Esophagus muscularis mucosa (tissue), 4 donors: Measurements from ENCODE around the gene C1orf146. TPM values are rescaled to one million over a fixed set of nuclear protein-coding genes. Genes with fewer than 3 reads are reported as not detected.

Source experiments
- DNase-seq: peaks from one replicate; pipeline ENCODE4 v3.0.0-alpha.2; 2017; ENCODE audit errors: extremely low spot score
- H3K27ac ChIP-seq, 4 donors: fragments of 200-600 bp; sonication (generic); replicated peaks in 1 of 4; 1 replicate in 3 of 4; 2 replicates in 1 of 4; pipeline ENCODE4 v1.5.1; 2016 to 2019; ENCODE audit warnings: mild to moderate bottlenecking in 1 of 4
- H3K27me3 ChIP-seq, 4 donors: fragments of 200-600 bp; sonication (generic); one replicate each; pipeline versions ENCODE4 v1.5.1 to v1.6.0; 2016 to 2019
- H3K36me3 ChIP-seq, 4 donors: fragments of 200-600 bp; sonication (generic); one replicate each; pipeline ENCODE4 v1.5.1; 2016 to 2019
- H3K4me1 ChIP-seq, 4 donors: fragments of 200-600 bp; sonication (generic); one replicate each; pipeline ENCODE4 v1.5.1; 2016 to 2019
- H3K4me3 ChIP-seq, 4 donors: fragments of 200-600 bp; sonication (generic); 1 replicate in 2 of 4; 2 replicates in 2 of 4; pipeline ENCODE4 v1.5.1; 2016 to 2019; ENCODE audit warnings: mild to moderate bottlenecking in 4 of 4, moderate library complexity in 1 of 4
- H3K9me3 ChIP-seq, 4 donors: fragments of 200-600 bp; sonication (generic); 1 replicate in 3 of 4; 2 replicates in 1 of 4; pipeline ENCODE4 v1.5.1; 2016 to 2019
- CTCF ChIP-seq, 3 experiments: fragments of 200-600 bp in 2 of 3; fragments of 450-650 bp in 1 of 3; sonication (generic) in 2 of 3; IDR thresholded peaks; one replicate each; pipeline ENCODE4 v1.5.1; 2017 to 2019; ENCODE audit warnings: antibody characterized with exemption in 3 of 3, mild to moderate bottlenecking in 2 of 3, moderate library complexity in 1 of 3
- EP300 ChIP-seq: sonication (generic); formaldehyde crosslinking; IDR thresholded peaks from one replicate; pipeline ENCODE4 v1.6.1; 2017; ENCODE audit warnings: antibody characterized with exemption
- POLR2A ChIP-seq: fragments of 450-650 bp; IDR thresholded peaks from one replicate; pipeline ENCODE4 v1.6.1; 2017; ENCODE audit warnings: antibody characterized with exemption, moderate library complexity, mild to moderate bottlenecking, low read depth
- POLR2AphosphoS5 ChIP-seq, 2 donors: sonication (generic); formaldehyde crosslinking; IDR thresholded peaks; one replicate each; pipeline ENCODE4 v1.6.1; 2017; ENCODE audit warnings: antibody characterized with exemption in 2 of 2
- WGBS: methylation state at CpG from one replicate; pipeline ENCODE4 v1.1.5; 2018; 5-methylcytosine and 5-hydroxymethylcytosine counted together
- intact Hi-C: fragments of 100-400 bp; cut with DNase I; formaldehyde crosslinking; loops from one replicate; pipeline ENCODE4 v1.15.1; 2023
- total RNA-seq, 4 donors: library from RNA; depleted of rRNA; stranded (reverse); fragments of >200 nt; gene quantifications; one replicate each; pipeline versions ENCODE4 v1.1.0 to v1.2.1, GENCODE V29; 2016

The C1orf146 gene
- total RNA-seq, 4 donors from 2014 or later, result not detected

DNA sequence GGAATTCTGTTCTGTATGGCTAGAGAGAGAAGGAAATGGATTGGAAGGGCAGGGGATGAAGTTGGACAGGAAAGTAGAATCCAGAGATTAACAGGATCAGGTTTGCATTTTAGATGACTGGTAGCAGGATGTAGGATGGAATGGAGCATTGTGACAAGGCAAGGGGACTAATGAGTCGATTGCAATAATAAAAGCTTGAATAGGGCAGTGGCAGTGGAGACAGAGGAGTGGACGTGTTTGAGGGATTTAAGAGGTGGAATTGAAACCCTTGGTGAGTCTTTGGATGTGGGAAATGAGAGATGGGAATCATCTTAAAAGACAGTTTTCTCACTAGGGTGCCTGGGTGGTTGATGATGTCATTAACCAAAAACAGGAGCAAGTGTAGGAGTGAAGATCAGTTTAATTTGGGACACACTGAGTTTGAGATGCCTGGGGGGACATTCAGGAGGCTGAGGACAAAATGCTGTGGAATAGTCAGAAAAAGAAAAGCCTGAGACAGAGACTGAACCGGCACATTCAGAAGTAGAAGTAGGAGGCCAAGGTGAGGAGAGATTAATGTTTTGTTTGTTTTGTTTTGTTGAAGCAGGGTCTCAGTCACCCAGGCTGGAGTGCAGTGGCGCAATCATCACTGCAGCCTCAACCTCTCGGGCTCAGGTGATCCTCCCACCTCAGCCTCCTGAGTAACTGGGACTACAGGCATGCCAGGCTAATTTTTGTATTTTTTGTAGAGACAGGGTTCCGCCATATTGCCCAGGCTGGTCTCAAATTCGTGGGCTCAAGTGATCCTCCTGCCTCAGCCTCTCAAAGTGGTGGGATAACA is 29.1 kb upstream of the C1orf146 start:
- intact Hi-C loops, result no loop called here
- no peaks in the 10 kb centered on the region for H3K4me1 ChIP-seq
- H3K4me3 ChIP-seq, result no peak overlapping the region
- WGBS, result 82% methylated on average over 7 of the region's 7 CpGs
- H3K27me3 ChIP-seq, result no peaks in the 10 kb centered on the region
- TF ChIP-seq CTCF (IDR thresholded peaks at IDR 0.05) (no peak), POLR2AphosphoS5 (IDR thresholded peaks at IDR 0.05) (no peak), POLR2A (no peak), EP300 (no peak)
- no peak for DNase-seq
- no peaks in the 10 kb centered on the region for H3K9me3 ChIP-seq
- H3K27ac ChIP-seq, result no peak overlapping the region
- H3K36me3 ChIP-seq, result peaks cover 0 to 5% (median 0%) of the 10 kb centered on the region in 4 donors

DNA sequence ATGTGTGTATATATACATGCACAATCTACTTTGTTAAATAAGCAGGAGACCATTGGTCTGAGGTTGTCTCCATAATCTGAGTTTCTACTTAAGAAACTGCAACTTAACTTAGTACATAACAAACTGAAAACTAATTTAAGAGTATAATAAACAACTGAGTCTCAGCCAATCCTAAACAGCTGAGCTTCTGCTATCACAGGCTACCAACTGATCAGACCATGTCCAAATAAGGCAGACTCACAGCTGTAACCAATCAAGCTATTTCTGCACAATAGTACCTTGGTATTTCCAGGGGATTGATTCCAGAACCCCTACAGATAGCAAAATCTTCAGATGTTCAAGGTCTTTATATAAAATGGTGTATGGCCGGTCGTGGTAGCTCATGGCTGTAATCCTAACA is 26.0 kb upstream of the C1orf146 start:
- Histone ChIP-seq H3K36me3 (no peaks in the 10 kb centered on the region), H3K9me3 (no peaks in the 10 kb centered on the region), H3K27ac (no peak overlapping the region), H3K4me3 (no peak overlapping the region), H3K27me3 (no peaks in the 10 kb centered on the region), H3K4me1 (no peaks in the 10 kb centered on the region)
- TF ChIP-seq CTCF (IDR thresholded peaks at IDR 0.05) (no peak), EP300 (no peak), POLR2AphosphoS5 (IDR thresholded peaks at IDR 0.05) (no peak), POLR2A (no peak)
- 80% methylated on average over 2 of the region's 2 CpGs for WGBS
- intact Hi-C loops, result no loop called here
- DNase-seq, result no peak

GRCh38 chr1:92192246-92192645 is 25.5 kb upstream of the C1orf146 start:
- Histone ChIP-seq H3K4me1 (no peaks in the 10 kb centered on the region), H3K4me3 (no peak overlapping the region), H3K27me3 (no peaks in the 10 kb centered on the region), H3K36me3 (no peaks in the 10 kb centered on the region), H3K27ac (no peak overlapping the region), H3K9me3 (no peaks in the 10 kb centered on the region)
- WGBS, result 90% methylated on average over 9 of the region's 9 CpGs
- TF ChIP-seq POLR2A (no peak), EP300 (no peak), CTCF (IDR thresholded peaks at IDR 0.05) (no peak), POLR2AphosphoS5 (IDR thresholded peaks at IDR 0.05) (no peak)
- intact Hi-C loops, result no loop called here
- no peak for DNase-seq

GRCh38 chr1:92194511-92194910 is 23.2 kb upstream of the C1orf146 start:
- Histone ChIP-seq H3K27ac (no peak overlapping the region), H3K4me1 (no peaks in the 10 kb centered on the region), H3K36me3 (no peaks in the 10 kb centered on the region), H3K9me3 (no peaks in the 10 kb centered on the region), H3K4me3 (no peak overlapping the region), H3K27me3 (no peaks in the 10 kb centered on the region)
- intact Hi-C loops, result no loop called here
- TF ChIP-seq POLR2AphosphoS5 (IDR thresholded peaks at IDR 0.05) (no peak), CTCF (IDR thresholded peaks at IDR 0.05) (no peak), EP300 (no peak)
- WGBS, result 84% methylated on average over 1 of the region's 1 CpG
- no peak for DNase-seq

DNA sequence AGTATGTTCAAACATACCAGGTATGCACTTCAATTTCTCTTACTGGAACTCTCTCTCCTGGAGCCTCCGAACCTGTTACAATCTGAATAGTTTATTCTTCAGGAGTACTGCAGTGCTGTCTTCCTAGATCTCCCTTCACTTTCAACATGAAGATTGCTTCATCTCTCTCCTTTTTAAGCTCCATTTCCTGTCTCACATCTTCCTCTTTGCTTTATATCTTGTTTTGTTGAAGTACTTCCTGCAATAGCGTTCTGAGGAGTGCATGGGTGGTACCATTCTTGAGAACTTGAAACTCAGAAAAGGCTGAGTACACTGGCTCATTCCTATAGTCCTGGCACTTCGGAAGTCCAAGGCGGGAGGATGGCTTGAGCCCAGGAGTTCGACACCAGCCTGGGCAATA is 15.7 kb upstream of the C1orf146 start:
- H3K27me3 ChIP-seq, result no peaks in the 10 kb centered on the region
- no peak overlapping the region for H3K27ac ChIP-seq
- no peaks in the 10 kb centered on the region for H3K36me3 ChIP-seq
- no peak overlapping the region for H3K4me3 ChIP-seq
- 84% methylated on average over 5 of the region's 5 CpGs for WGBS
- H3K9me3 ChIP-seq, result peaks cover 0 to 10% (median 3%) of the 10 kb centered on the region in 4 donors
- TF ChIP-seq CTCF (IDR thresholded peaks at IDR 0.05) (no peak), EP300 (no peak), POLR2A (no peak), POLR2AphosphoS5 (IDR thresholded peaks at IDR 0.05) (no peak)
- no peaks in the 10 kb centered on the region for H3K4me1 ChIP-seq
- DNase-seq, result no peak
- intact Hi-C loops, result no loop called here
